AG10803 (cell line): ENCODE data around the gene FAM110A.

Source experiments
- DNase-seq: peaks from one replicate; pipeline ENCODE4 v3.0.0; 2010; ENCODE audit warnings: low read depth
- H3K4me3 ChIP-seq: 2 replicates; pipeline ENCODE4 v1.5.1; 2011; ENCODE audit warnings: mild to moderate bottlenecking, low read length, control low read depth
- CTCF ChIP-seq: conservative IDR thresholded peaks from 2 replicates; pipeline ENCODE4 v1.5.1; 2011; ENCODE audit warnings: mild to moderate bottlenecking, low read length, control low read depth, inconsistent platforms

The FAM110A gene

GRCh38 chr20:868279-868678 is 34.8 kb downstream of the FAM110A start:
- no peak for DNase-seq
- no peak overlapping the region for H3K4me3 ChIP-seq
- no peak for TF ChIP-seq CTCF

DNA sequence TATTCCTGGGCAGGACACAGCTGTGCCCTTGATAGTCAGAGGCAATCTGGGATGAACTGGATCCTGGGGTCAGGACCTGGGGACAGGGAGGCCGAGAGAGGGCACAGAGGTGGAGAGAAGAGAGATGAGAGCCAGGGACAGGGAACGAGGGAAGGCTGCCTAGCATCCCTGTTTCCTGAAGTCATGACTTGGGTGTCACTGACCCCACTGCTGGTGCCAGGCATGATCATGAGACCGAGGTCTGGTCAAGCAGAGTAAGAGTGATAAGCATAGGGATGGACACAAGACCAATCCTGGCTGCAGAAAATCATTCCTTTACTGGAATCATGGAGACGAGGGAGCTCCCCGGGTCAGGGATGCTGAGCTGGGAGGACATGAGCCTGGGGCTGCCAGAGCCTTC is 36.1 kb downstream of the FAM110A start:
- TF ChIP-seq CTCF, result no peak
- no peak for DNase-seq
- no peak overlapping the region for H3K4me3 ChIP-seq

GRCh38 chr20:870758-871157 is 37.2 kb downstream of the FAM110A start:
- no peak overlapping the region for H3K4me3 ChIP-seq
- TF ChIP-seq CTCF, result no peak
- no peak for DNase-seq

DNA sequence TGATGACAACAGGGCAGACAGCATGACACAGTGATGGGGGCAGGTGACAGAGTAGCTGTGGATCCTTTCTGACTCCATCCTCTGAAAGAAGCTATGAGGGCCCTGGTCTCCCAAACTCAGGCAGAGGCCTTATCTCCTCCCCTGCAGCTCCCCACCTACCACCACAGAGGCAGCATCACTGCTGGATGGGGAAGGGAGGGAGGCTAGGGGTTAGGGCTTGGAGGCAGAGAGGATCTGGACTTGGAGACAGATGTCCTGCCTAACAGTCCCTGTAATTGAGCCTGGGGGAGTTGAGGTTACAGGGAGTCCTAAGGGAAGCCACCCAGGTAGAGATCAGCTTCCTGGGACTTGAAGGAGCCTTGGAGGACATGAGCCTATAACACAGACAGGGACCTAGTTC is 37.9 kb downstream of the FAM110A start:
- no peak for TF ChIP-seq CTCF
- DNase-seq, result no peak
- no peak overlapping the region for H3K4me3 ChIP-seq

GRCh38 chr20:871948-872347 is 38.4 kb downstream of the FAM110A start:
- no peak for DNase-seq
- no peak for TF ChIP-seq CTCF
- H3K4me3 ChIP-seq, result no peak overlapping the region

- no peak for TF ChIP-seq CTCF
- H3K4me3 ChIP-seq, result no peak overlapping the region
- no peak for DNase-seq
Measured at GRCh38 chr20:872855-873520, 39.5 kb downstream of the FAM110A start.

- no peak for TF ChIP-seq CTCF
- H3K4me3 ChIP-seq, result no peak overlapping the region
- no peak for DNase-seq
Measured at GRCh38 chr20:873875-874607, 40.5 kb downstream of the FAM110A start.
